Stimulated activated CD4-positive, alpha-beta T cell treated with anti-CD3 and anti-CD28 coated beads, Interleukin-15, amount 100 ng/mL, for 1 hour (primary cell): ENCODE data around the gene KCNQ4.

Experiments used
- DNase-seq, 2 donors: peaks; one replicate each; pipeline ENCODE4 v3.0.0-alpha.2; 2020; ENCODE audit warnings: low read depth in 1 of 2, low spot score in 1 of 2

KCNQ4 gene

DNA sequence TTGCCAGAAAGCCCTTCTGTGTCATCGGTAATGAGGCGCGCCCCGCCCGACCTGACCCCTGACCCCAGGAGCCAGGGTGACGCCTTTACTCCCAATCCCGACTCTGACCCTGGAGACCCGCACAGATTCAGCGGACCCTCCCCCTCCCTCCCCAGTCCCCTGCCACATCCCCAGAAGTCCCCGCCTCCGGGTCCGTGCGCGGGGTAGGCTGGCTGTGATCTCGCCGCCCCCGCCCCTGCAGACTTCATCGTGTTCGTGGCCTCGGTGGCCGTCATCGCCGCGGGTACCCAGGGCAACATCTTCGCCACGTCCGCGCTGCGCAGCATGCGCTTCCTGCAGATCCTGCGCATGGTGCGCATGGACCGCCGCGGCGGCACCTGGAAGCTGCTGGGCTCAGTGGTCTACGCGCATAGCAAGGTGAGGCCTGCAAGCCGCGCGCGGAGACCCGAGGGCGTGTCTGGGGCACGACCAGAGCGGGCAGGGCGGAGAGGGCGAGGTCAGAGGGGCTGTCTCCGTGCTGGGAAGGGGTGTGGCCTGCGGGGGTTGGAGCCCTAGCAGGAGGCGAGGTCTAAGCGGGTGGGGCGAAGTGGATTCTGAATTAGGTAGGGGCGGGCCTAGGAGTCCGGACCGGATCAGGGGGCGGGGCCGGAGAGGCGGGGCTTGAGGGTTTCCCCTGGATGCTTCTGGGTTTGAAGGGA is 34.8 kb downstream of the KCNQ4 start:
- peak; percentile 73 to 79 for DNase-seq

DNA sequence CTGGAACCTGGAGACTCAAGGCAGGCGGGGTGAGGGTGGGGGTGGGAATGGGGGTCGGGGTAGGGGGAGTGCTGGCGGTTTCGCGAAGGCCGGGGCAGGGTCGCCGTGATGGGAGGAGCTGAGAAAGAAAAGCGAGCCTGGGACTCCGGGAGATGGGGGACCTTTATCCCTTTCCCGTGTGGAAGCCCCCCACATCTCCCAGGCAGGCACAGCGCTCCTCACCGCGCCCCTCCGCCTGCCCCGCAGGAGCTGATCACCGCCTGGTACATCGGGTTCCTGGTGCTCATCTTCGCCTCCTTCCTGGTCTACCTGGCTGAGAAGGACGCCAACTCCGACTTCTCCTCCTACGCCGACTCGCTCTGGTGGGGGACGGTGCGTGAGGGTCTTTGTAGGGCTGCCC is 35.5 kb downstream of the KCNQ4 start:
- no peak for DNase-seq

DNA sequence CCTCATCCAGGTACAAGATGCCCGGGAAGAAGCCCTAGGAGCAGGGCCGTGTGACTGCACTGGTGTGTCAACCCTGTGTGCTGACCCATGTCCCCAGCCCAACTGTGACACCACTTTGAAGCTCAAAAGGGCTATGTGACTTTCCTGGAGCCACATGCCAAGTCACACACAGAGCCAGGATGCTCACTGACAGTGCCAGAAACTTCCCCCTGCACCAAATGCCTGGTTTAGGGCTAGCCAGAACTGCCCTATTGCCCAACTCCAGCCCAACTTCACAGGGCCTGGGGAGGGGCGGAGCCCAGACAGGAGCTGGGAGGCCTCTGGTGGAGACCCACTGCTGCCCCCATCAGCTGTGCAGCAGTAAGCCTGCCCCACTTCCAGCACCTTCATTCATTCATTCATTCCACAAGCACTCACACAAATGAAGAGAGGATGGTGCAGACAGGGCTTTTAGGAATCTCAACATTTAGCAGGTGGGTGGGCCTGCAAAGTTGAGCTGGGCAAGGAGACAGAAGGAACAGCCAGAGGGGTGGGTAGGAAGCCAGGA is 36.7 kb downstream of the KCNQ4 start:
- DNase-seq = no peak

DNA sequence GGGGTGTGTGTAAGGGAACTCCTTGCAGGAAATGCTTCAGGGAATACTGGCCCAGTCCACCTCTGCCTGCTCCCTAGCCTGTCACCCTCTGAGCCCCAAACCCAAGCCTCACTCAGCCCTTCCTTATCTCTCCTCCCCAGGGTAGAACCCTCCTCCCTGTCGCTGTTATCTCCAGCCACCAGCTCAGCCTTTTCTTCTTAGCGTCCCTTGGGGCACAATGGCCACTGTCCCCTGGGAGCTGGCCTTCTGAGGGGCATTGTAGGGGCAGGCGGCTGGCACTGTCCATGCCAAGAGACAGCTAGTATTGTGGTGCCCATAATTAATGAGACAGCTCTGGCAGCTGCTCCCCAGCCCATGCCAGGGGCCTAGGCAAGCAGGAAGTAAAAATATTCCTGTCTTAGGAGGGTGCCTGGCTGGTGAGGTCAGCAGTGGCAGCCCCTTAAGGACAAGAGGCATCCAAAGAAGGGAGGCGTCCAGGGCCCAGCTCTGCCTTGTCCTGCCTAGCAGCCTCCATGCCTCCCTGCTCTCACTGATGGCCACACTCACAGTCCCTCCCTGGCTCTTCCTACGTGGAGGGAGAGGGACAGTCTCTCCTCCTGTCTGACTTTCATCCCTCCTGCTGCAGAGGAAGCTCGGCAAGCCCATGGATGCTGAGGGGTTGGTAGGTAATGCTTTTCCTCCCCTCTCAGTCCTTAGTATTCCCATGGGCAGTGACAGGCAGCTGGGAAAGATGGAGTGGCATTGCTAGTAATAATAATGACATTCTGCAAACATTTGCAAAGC is 37.5 kb downstream of the KCNQ4 start:
- no peak for DNase-seq

DNA sequence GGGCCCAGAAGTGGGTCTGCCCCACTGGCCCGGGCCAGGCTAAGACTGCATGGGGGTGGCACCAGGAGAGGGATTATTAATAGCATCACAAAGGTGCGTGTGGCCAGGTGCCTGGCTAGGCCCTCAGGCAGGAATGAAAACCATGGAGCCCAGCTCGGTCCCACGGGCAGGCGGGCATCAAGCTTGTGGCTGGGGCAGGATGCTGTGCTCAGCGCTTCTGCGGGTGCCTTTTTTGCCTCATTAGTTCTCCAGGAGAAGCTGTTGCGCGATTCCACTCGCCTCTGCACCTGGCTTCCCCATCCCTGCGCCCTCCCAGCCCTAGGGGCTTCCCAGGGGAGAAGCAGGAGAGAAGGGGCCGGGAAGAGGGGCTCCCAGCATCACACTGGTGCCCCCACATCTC is 39.3 kb downstream of the KCNQ4 start:
- DNase-seq = no peak

DNA sequence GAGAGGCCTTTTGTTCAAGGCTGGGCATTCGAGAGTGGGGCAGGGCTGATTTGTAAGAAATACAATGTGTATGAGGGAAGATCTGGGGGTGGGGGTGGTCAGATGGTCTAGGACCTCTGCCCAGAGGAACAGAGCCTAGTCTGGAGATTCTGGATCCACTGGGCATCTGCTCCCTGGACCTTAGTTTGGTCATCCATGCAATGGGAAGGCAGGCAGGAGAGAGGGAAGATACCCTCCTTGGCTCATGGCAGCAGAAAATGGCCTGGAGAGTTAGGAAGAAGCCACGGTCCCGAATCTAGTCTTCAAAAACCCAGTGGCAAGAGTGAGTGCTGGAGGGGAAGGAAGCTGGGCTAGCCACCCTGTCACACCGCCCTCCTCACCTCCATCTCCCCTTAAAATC is 39.8 kb downstream of the KCNQ4 start:
- DNase-seq = no peak

DNA sequence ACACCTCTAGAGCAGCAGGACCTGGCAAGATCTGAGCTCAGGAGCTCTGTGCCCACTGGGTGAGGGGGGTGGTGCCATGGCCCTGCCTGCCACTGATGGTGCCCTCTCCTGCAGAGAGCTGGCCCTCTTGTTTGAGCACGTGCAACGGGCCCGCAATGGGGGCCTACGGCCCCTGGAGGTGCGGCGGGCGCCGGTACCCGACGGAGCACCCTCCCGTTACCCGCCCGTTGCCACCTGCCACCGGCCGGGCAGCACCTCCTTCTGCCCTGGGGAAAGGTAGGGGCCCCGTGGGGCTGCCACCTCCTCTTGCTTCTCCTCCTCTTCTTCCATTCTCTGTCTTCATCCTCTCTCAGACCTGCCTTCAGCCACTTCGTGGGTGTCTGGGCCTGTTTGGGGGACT is 40.4 kb downstream of the KCNQ4 start:
- DNase-seq = no peak

DNA sequence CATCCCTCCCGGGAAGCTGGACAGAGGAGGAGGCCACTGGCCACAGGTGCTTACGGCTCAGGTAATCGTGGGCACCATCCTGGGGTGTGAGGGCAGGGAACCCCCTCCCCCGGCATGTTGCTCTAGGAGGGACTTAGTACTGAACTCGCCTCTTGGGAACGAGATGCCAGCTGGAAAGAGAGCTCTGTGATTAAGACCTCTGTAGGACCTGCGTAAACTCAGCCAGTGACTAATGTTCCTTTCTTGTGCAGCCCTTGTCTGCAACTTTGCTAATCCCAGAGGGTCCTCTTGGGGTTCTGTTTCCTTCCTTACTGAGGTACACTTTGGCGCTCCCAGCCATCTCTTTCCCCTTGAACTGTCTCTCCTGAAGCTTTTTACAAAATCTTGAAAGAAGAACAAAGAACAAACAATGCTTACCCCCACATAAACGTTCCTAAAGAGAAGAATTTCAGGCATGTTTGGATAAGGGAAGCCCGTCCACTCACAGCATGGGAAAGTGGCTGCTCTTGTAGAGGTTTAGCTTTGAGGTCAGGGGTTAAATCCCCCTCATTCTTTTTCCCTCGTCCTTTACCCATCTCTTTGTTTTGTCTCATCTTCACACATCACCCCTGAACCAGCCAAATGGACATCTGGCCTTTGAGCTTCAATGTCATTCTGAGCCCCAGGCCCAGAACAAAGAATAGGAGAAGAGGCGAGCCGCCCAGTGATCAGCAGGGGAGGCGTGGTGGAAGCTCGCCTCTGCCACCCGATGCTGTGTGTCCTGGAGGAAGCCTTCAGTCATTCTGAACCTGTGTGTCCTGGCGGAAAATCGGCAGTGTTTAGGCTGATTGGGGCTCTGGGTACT is 41.2 kb downstream of the KCNQ4 start:
- no peak for DNase-seq

DNA sequence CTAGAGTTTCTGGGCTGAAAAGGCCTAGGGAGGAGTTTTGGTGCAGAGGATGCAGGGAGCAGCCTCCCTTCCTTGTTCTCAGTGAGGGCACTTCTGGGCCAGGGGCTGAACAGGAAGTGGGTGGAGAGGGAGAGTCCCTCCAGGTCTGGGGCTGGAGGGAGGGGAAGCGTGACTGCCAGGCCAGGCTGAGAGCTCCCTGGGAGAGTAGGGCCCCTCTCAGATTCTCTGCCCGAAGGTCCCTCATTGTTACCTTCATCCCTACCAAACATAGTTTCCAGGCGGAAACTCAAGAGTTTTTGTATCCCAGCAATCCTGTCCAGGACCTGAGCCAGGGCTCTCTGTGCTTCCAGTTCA is 41.8 kb downstream of the KCNQ4 start:
- no peak for DNase-seq

DNA sequence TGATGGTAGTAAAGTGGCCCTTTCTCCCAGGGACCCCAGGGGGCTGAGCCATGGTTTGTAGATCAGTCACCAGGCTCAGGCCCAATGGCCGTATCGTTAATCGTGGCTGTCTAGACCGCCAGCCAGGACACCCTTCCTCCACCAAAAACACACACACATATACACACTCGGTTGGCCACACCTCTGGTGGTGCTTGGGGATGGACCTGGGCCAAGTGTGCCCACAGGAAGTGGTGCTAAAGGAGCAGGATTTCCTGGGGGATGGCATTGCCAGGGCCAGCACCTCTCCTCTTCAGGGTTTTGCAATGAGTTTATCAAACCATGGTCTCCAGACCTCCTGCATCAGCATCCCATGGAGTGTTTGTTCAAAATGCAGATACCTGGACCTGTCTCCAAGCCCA is 42.4 kb downstream of the KCNQ4 start:
- DNase-seq = no peak

DNA sequence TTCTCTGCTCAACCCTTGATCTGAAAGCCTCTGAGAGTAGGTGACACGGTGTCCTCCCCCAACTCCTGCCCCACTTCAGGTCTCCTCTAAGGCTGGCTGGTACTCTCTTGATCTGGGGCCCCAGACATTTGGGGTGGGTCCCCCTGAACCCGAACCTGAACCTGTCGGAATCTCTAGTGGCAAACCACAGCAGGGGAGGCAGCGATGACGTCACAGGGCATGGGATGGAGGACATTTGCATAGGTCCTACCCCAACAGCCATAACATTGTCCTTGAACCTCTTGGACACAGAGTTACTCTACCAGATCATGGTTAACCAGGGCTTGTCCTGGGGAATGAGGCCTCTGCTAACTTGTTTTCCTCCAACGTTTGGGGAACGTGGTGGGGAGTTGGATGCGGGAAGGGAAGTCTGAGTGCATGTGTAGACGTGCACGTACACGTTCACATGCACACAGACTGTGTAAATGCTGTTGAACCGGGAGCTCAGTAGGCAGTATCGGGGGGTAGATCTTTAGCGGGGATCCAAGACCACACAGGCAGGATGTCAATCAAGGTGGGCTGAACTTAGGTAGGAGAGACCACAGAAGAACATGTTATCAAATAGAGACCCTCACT is 46.2 kb downstream of the KCNQ4 start:
- DNase-seq = no peak

DNA sequence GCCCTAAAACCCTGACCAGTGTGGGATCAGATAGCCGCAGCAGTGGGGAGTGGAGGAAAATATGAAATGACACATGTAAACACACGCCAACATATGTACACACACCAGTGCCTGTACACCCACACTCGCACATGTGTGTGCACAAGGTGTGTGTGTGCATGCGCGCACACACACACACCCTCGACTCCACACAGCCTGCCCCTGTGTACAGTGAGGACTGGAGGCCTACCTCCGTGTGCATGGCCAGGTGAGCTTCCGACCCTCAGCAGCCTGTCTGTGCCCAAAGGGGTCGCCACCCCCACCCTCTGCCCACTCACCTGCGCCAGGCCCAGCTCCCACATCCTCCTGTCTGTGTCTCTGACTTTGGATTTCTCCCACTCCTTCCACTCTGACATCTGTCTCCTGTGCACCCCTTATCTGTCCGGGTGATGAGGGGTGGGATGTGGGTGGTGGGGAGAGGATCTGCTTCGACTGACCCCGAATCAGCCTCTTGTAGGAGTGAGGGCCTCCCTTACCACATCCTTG is 46.9 kb downstream of the KCNQ4 start:
- DNase-seq = no peak

DNA sequence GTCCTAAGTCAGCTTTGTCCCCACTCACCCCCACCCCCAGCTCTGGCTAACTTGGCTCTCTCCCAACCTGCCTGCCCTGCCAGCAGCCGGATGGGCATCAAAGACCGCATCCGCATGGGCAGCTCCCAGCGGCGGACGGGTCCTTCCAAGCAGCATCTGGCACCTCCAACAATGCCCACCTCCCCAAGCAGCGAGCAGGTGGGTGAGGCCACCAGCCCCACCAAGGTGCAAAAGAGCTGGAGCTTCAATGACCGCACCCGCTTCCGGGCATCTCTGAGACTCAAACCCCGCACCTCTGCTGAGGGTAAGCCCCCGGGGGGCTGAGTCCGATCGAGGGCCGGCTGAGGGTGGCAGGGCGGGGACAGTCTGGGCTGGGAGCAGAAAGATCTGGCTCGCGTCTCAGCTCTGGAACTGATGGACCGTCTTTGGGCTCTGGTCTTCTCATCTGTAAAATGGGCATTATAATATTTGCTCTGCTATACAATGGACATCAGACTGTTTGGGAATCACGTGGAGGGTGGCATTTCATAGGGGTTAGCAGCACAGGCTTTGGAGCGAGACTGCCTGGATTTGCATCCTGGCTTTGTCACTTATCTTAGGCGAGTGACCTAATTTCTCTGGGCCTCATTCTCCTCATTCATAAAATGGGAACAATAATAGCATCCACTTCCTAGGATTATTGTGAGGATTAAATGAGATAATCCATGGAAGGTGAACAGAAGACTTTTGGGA is 47.6 kb downstream of the KCNQ4 start:
- no peak for DNase-seq

DNA sequence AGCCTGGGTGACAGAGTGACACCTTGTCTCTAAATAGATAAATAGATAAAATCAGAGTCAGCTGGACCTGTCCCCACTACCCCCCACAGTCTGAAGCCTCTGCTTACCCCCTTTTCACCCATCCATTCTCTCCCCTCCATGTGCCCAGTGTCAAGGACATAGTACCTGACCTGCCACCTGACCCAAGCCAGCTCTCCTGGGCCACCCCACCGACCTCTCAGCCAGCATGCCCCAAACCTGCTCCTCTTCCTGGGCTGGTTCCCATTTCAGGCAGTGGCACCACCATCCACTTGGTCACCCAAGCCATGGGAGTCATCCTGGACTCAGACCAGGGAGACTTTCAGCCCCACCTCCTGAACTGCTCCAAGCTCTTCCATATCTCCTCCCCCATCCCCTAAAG is 50.4 kb downstream of the KCNQ4 start:
- DNase-seq = no peak

DNA sequence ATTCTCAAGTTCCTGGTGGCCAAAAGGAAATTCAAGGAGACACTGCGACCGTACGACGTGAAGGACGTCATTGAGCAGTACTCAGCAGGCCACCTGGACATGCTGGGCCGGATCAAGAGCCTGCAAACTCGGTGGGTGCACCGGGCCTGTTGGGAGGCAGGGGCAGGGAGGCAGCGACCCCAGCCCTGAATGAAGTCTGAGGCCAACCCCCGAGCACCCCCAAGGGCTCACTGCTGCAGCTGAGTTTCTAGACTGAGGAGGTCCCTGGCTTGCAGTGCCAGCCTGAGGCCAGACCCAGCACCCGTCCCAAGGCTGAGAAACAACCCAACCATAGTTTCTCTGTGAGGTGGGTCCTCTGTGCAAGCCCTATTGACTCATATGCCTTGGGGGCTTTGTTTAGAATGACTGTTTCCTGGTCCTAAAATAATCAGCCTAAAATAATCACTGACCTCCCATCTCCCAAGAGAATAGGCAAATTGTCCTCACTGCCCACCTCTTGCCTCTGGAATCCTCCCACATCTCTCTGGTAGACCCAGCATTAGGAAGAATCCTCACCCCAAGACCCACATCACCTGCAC is 51.5 kb downstream of the KCNQ4 start:
- no peak for DNase-seq

DNA sequence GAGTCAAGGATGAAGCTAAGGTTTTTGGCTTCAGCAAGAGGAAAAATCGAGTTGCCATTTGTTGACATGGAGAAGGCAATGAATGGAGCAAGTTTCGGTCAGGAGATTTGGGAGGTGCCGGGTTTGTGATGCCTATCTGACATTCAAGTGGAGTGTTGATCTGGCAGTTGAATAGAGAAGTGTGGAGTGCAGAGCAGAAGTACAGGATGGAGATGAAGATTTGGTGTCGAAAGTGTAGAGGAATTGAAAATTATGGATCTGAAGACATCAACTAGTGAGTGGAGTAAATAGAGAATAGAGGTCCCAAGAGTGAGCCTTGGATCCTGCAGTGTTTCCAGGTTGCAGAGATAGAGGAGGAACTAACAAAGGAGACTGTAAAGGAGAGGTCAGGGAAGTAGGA is 52.7 kb downstream of the KCNQ4 start:
- DNase-seq = no peak

DNA sequence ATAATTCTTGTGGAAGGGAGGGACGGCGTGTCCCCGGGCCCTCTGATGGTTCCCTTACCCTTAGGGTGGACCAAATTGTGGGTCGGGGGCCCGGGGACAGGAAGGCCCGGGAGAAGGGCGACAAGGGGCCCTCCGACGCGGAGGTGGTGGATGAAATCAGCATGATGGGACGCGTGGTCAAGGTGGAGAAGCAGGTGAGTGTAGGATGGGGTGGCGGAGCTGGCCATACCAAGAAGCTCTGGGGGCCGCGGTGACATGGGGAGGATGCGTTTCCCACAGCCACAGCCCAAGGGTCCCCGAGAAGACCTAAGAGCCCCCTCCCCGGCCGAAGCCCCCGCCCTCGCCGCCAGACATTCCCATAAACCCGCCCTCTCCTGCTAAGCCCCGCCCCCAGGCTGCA is 54.0 kb downstream of the KCNQ4 start:
- no peak for DNase-seq

DNA sequence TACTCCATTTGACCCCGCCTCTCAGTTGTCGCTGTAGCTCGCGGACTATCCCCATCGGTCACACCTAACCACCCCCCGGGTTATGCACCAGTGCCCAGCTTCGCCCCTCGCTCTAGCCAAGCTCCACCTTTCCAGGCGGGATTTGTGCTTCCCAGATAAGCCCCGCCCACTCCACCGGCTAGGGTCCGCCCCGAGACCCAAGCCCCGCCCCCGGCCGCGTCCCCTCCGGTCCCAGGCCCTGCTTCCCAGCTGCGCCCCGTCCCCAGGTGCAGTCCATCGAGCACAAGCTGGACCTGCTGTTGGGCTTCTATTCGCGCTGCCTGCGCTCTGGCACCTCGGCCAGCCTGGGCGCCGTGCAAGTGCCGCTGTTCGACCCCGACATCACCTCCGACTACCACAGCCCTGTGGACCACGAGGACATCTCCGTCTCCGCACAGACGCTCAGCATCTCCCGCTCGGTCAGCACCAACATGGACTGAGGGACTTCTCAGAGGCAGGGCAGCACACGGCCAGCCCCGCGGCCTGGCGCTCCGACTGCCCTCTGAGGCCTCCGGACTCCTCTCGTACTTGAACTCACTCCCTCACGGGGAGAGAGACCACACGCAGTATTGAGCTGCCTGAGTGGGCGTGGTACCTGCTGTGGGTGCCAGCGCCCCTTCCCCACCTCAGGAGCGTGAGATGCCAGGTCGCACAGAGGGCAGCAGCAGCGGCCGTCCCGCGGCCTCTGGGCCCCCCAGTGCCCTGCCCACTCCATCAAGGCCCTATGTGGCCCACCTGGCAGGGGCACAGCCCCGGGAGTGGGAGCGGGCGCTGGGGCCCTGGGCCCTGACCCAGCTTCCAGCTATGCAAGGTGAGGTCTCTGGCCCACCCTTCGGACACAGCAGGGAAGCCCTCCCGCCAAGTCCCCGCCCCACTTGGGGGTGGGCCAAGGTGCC is 54.7 kb downstream of the KCNQ4 start:
- DNase-seq = no peak
